PC-3 (cell line): ENCODE results near the gene NAT16. TPM values are rescaled to one million over a fixed set of nuclear protein-coding genes. Genes with fewer than 3 reads are reported as not detected.
A peak's percentile ranks its signal among the peaks of the same experiment; 100 is the strongest.

Experiments
- ATAC-seq: fragments of 200-7000 bp; cut with Tn5 transposase; 2 replicates; pipeline ENCODE4 v1.9.1; 2020; ENCODE audit warnings: mild to moderate bottlenecking, moderate library complexity
- BruUV-seq: library from RNA; stranded (reverse); fragments of 400-500 nt; replicated peaks from 2 replicates; lab custom pipeline; 2021; lab: Mats Ljungman, UMichigan
- CTCF ChIA-PET: fragments of 300-600 bp; sonication (Branson Sonifier 250); formaldehyde crosslinking; loops from one replicate; lab custom pipeline; 2022; ENCODE audit warnings: antibody characterized with exemption; lab: Charles Lee
- POLR2A ChIA-PET: fragments of 300-600 bp; sonication (Branson Sonifier 250); formaldehyde crosslinking; loops from one replicate; lab custom pipeline; 2022; ENCODE audit warnings: antibody characterized with exemption; ENCODE audit not compliant: unreplicated experiment; lab: Charles Lee
- DNase-seq: peaks from one replicate; pipeline ENCODE4 v3.0.0-alpha.2; 2015
- H2AFZ ChIP-seq: fragments of 300-600 bp; sonication (generic); 2 replicates; pipeline ENCODE4 v1.6.0; 2016; ENCODE audit warnings: antibody characterized with exemption, low read length
- H3F3A ChIP-seq: fragments of 300-600 bp; sonication (generic); one replicate; pipeline ENCODE4 v1.6.0; 2017; ENCODE audit warnings: antibody characterized with exemption, low read length, control low read depth, mild to moderate bottlenecking; ENCODE audit not compliant: unreplicated experiment
- H3K27ac ChIP-seq: fragments of 300-600 bp; sonication (generic); 2 replicates; pipeline ENCODE4 v1.5.1; 2016; ENCODE audit warnings: mild to moderate bottlenecking, low read length
- H3K27me3 ChIP-seq: fragments of 300-600 bp; sonication (generic); 2 replicates; pipeline ENCODE4 v1.6.1; 2016; ENCODE audit warnings: low read length, mixed read lengths
- H3K36me3 ChIP-seq: fragments of 300-600 bp; sonication (generic); 2 replicates; pipeline ENCODE4 v1.6.1; 2016; ENCODE audit warnings: low read depth, mixed run types, low read length, mixed read lengths
- H3K4me1 ChIP-seq: fragments of 300-600 bp; sonication (generic); 2 replicates; pipeline ENCODE4 v1.5.1; 2016; ENCODE audit warnings: low read length; ENCODE audit not compliant: insufficient read depth
- H3K4me2 ChIP-seq: fragments of 300-600 bp; sonication (generic); 2 replicates; pipeline ENCODE4 v1.6.0; 2016; ENCODE audit warnings: low read length
- H3K4me3 ChIP-seq: fragments of 300-600 bp; sonication (generic); 2 replicates; pipeline ENCODE4 v1.5.1; 2016; ENCODE audit warnings: mild to moderate bottlenecking, low read length, mixed read lengths
- H3K79me2 ChIP-seq: fragments of 300-600 bp; sonication (generic); 2 replicates; pipeline ENCODE4 v1.6.1; 2017; ENCODE audit warnings: low read length, mixed read lengths
- H3K9ac ChIP-seq: fragments of 300-600 bp; sonication (generic); 2 replicates; pipeline ENCODE4 v1.6.0; 2016; ENCODE audit warnings: mild to moderate bottlenecking, low read length
- H3K9me2 ChIP-seq: fragments of 300-600 bp; sonication (generic); replicated peaks from 2 replicates; pipeline ENCODE4 v1.6.1; 2016; ENCODE audit warnings: mixed run types, low read length, mixed read lengths
- H3K9me3 ChIP-seq: fragments of 300-600 bp; sonication (generic); 2 replicates; pipeline ENCODE4 v1.6.1; 2016; ENCODE audit warnings: low read length, mixed read lengths
- H4K20me1 ChIP-seq: fragments of 300-600 bp; sonication (generic); 2 replicates; pipeline ENCODE4 v1.6.1; 2016; ENCODE audit warnings: low read length, mixed read lengths
- CTCF ChIP-seq: fragments of 300-600 bp; sonication (generic); conservative IDR thresholded peaks from 2 replicates; pipeline ENCODE4 v1.5.1; 2017; ENCODE audit warnings: antibody characterized with exemption, low read depth, mild to moderate bottlenecking, low read length
- EZH2 ChIP-seq: fragments of 300-600 bp; sonication (generic); IDR thresholded peaks from one replicate; pipeline ENCODE4 v1.6.1; 2017; ENCODE audit warnings: antibody characterized with exemption, mild to moderate bottlenecking, low read length; ENCODE audit not compliant: unreplicated experiment
- EZH2phosphoT487 ChIP-seq: fragments of 300-600 bp; sonication (generic); IDR thresholded peaks from 2 replicates; pipeline ENCODE4 v1.6.1; 2018; ENCODE audit warnings: mild to moderate bottlenecking, antibody characterized with exemption, low read length, borderline replicate concordance
- intact Hi-C: fragments of 100-400 bp; cut with micrococcal nuclease; formaldehyde crosslinking; loops from 2 replicates; pipeline ENCODE4 v1.9.0; 2023
- total RNA-seq: library from RNA; depleted of rRNA; stranded (reverse); fragments of >200 nt; gene quantifications from 2 replicates; pipeline ENCODE4 v1.2.3, GENCODE V29; 2014

The NAT16 gene
- total RNA-seq, 1 experiment from 2014 or later, result 0.26 TPM

GRCh38 chr7:101166909-101167644 lies 13.0 kb downstream of the NAT16 start:
- Histone ChIP-seq H3K9me3 (no peaks in the 10 kb centered on the region), H3K79me2 (no peaks in the 10 kb centered on the region), H4K20me1 (no peaks in the 10 kb centered on the region), H3K4me3 (no peak overlapping the region), H3K9me2 (no peaks in the 10 kb centered on the region), H3K4me2 (no peak overlapping the region), H3K27me3 (peaks cover 50% of the 10 kb centered on the region), H3K27ac (no peak overlapping the region), H3K36me3 (no peaks in the 10 kb centered on the region), H3K4me1 (peaks cover 44% of the 10 kb centered on the region), H3F3A (no peaks in the 10 kb centered on the region), H3K9ac (no peak overlapping the region), H2AFZ (no peak overlapping the region)
- ATAC-seq, result no peak
- ChIA-PET POLR2A (no interaction called here), CTCF (no interaction called here)
- no TSS peak for BruUV-seq
- no peak for DNase-seq
- TF ChIP-seq EZH2phosphoT487 (no peak), EZH2 (no peak), CTCF (no peak)
- intact Hi-C loops, result no loop called here

GRCh38 chr7:101166648-101166908 lies 13.5 kb downstream of the NAT16 start:
- ATAC-seq, result no peak
- Histone ChIP-seq H3K4me1 (peaks cover 46% of the 10 kb centered on the region), H3K9me2 (no peaks in the 10 kb centered on the region), H3K36me3 (no peaks in the 10 kb centered on the region), H3F3A (no peaks in the 10 kb centered on the region), H2AFZ (no peak overlapping the region), H3K79me2 (no peaks in the 10 kb centered on the region), H3K4me3 (no peak overlapping the region), H3K4me2 (no peak overlapping the region), H3K27me3 (peaks cover 45% of the 10 kb centered on the region), H4K20me1 (no peaks in the 10 kb centered on the region), H3K27ac (no peak overlapping the region), H3K9ac (no peak overlapping the region), H3K9me3 (no peaks in the 10 kb centered on the region)
- TF ChIP-seq EZH2phosphoT487 (no peak), CTCF (no peak), EZH2 (no peak)
- no TSS peak for BruUV-seq
- ChIA-PET POLR2A (no interaction called here), CTCF (no interaction called here)
- DNase-seq, result no peak
- intact Hi-C loops, result no loop called here

- ChIA-PET POLR2A (no interaction called here), CTCF (interaction anchor here (0.7 kb wide), 1 partner anchor 125 kb away, joined by 5 read pairs; no protein-coding TSS in a partner anchor)
- H3K4me1 ChIP-seq, result peaks cover 49% of the 10 kb centered on the region
- no TSS peak for BruUV-seq
- no peak overlapping the region for H3K27ac ChIP-seq
- H3K9ac ChIP-seq, result no peak overlapping the region
- H2AFZ ChIP-seq, result no peak overlapping the region
- no peaks in the 10 kb centered on the region for H3K79me2 ChIP-seq
- H3K36me3 ChIP-seq, result no peaks in the 10 kb centered on the region
- TF ChIP-seq EZH2phosphoT487 (no peak), CTCF (no peak), EZH2 (no peak)
- DNase-seq (no peak), ATAC-seq (no peak)
- 0 out of 2 replicates have a peak overlapping the region, but pooled peaks have one; percentile 11 for H3K4me3 ChIP-seq
- H3K9me3 ChIP-seq, result no peaks in the 10 kb centered on the region
- no peaks in the 10 kb centered on the region for H3K9me2 ChIP-seq
- H4K20me1 ChIP-seq, result no peaks in the 10 kb centered on the region
- H3K4me2 ChIP-seq, result peak overlapping the region; percentile 63
- intact Hi-C loops, result no loop called here
- H3F3A ChIP-seq, result no peaks in the 10 kb centered on the region
- peaks cover 40% of the 10 kb centered on the region for H3K27me3 ChIP-seq
These were observed 14.0 kb downstream of the NAT16 start for GRCh38 chr7:101165958-101166647.
